ENCODE results near the gene KLHL17. TPM values are rescaled to one million over a fixed set of nuclear protein-coding genes. Genes with fewer than 3 reads are reported as not detected.

The KLHL17 gene
- total RNA-seq: 19.6 and 20.5 TPM in 2 replicates

DNA sequence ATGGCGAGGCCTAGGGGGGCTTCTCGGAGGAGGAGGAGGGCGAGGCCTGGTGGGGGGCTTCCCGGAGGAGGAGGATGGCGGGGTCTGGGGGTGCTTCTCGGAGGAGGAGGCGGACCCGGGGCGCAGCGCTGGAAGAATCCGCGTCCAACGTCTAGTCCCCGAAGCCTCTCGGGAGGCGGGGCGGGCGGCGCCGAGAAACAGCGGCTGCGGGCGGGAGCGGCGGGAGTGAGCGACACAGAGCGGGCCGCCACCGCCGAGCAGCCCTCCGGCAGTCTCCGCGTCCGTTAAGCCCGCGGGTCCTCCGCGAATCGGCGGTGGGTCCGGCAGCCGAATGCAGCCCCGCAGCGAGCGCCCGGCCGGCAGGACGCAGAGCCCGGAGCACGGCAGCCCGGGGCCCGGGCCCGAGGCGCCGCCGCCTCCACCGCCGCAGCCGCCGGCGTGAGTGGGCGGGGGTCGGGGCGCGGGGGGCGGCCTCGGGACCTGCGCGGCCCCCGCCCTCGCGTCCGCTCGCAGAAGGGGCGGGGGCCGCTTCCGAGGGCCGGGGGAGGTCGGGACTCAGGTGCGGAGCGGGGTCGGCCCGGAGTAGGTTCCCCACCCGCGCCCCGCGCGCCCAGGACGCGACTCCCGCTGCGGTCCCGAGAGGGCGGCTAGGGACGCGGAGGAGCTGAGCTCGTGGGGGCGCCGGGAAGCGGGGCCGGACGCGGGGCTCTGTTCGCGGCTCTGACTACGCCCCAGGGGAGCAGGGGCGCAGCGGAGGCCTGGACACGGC lies at the start of gene KLHL17:
TSS of gene KLHL17 (plus strand) at position 222 of the 769 bp plus-strand sequence. CDS start at position 332, 110 bp downstream.

DNA sequence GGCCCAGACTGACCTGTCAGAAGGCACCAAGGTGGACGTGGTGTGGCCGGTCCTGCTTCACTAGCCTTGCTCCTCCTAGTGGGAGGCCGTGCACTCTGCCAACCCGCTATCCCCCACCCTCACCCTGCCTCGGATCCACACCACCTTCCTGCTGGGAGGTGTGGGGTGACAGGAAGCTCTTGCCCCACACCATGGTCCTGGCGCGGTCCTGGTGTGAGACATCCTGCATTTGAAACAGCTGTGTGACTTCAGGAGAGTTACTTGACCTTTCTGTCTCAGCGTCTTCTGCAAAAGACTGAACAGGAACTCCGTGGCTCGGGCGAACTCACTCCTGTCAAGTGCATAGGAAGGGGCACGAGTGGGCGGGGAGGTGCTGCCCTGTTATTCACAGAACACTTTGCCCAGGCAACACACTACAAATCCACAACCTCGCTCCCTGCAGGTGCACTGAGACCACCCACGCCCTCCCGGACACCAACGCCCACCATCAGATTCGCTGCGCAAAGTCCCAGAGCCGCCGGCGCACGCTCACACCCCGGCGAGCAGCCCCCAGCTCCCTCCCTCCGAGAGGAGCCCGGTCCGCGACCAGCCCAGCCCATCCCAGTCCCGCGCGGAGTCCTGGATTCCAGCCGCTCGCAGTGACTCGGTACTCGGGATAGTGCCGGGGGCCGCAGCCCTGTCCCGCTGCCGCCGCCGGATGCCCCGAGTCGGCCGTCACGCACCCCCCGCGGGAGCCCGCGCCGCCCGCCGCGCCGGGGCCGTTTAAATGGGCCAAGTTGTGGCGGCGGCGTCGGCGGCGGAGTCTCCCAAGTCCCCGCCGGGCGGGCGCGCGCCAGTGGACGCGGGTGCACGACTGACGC lies 37.0 kb upstream of the KLHL17 start, which contains the start of gene SAMD11:
TSS of gene SAMD11 (plus strand) at position 793 of the 860 bp plus-strand sequence. CDS start 509 bp downstream, outside the sequence.

DNA sequence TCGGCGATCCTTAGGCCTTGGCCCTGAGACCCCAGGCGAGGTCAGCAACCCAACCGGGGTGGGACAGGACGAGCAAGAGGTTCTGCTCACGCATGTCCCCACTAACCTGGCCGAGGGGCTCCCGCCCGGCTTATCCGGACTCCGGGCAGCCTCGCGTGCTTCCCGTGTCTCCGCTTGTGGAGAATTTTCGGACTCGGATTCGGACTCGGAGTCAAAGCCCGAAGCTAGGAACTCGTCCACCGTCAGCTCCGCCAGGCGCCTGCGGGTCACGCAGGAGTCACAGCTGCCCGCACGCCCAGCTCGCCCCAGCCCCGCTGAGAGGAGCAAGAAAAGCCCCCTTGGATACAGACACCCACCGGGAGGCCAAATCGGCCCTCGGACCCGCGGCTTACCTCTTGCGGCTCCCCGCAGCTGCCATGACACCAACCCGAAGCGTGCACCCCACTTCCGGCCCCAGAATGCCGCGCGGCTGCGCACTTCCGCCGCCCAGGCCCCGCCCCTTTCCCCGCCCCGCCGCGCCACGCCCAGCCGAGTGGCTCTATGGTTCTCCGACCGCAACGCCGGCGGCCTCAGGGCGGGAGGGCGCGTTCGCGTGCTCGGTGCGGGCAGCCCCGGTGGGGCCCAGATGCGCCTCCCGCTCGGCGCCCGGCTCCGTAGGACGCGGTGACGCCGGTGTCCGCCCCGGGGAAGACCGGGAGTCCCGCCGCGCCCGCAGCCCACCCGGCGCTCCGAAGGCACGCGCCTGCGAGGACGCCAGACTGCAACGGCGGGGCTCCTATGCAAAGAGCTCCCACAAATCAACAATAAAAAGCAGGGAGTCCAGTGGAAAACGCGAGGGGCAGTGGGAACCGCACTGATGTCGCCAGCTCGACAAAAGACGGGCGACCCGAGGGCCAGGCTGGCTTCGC lies 1.3 kb upstream of the KLHL17 start, which contains the start of gene NOC2L:
TSS of gene NOC2L (minus strand) at position 434 of the 908 bp plus-strand sequence. CDS start at position 418, 16 bp downstream.

DNA sequence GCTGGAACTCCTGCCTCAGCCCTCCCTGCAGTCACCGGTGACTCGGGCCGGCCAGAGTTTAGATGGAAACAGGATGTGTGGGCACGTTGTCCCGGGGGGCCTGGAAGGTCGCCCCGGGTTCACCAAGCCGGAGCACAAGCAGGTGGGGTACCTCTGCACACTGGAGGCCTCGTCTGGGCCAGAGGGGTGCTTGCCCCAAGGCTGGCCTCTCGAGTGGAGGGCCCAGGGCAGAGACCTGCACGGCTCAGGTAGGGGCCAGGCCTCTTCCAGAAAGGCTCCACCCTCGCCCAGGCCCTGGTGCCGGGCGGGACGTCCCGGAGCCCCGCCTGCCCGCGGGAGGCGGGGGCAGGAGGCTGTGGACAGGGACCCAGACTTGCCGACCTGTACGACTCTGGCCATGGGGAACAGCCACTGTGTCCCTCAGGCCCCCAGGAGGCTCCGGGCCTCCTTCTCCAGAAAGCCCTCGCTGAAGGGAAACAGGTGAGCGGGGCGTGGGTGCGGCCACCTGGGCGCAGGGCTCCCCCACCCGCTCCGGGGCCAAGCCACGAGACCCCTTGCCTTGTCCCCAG lies 5.8 kb downstream of the KLHL17 start, which contains the start of gene PLEKHN1:
TSS of gene PLEKHN1 (plus strand) at position 348 of the 569 bp plus-strand sequence. CDS start at position 398, 50 bp downstream.

DNA sequence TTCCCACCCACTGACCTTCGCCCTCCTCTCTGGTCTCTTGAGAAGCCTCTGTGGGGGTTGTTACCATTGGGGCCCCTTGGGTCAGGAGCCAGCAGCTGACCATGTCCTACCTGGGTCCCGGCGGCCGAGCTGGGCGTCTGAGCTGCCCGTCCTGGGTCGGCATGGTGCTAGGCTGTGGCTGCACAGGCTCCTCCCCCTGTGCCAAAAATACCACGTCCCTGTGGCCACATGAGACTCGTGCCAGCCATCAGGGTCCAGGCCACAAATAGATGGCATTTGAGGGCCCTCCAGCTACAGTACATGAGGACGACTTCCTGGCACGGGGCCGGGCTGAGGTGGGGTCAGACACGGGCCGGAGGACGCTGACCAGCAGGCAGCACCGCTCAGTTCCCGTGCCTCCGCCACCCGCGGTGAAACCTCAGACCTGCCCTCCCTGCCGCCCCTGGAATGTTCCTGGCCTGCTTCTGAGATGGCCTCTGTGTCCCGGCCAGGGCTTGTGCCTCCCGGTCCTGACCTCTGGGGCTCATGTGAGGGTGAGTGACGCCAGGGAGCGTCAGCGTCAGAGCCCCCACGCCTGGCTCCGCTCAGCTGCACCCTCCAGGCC lies 21.7 kb downstream of the KLHL17 start, which contains the start of gene PERM1:
TSS of gene PERM1 (minus strand) at position 139 of the 604 bp plus-strand sequence. CDS start 1,064 bp downstream, outside the sequence.

DNA sequence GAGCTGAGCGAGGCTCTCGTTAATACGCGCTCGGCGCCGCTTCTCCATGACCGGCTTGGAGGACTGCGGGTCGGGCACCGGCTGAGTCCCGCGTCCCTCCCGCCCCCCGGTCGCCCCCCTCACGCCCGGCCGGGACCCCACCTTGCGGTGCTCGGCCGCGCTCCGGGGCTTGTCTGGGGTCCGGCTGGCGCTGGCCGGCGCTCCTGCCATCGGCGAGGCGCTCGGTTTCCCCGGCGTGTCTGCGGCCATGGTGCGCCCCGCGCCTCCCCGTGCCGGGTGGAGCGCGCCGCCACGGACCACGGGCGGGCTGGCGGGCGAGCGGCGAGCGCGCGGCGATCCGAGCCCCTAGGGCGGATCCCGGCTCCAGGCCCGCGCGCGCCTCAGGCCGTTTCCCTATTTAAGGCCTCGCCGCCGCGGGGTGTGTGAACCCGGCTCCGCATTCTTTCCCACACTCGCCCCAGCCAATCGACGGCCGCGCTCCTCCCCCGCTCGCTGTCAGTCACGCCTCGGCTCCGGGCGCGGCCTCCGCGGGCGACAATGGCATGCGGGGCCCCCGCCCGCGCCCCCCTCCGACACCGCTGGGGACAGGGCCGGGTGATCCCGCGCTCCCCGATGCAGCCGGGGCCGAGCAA lies 39.5 kb downstream of the KLHL17 start, which contains the start of gene HES4:
TSS of gene HES4 (minus strand) at position 373 of the 632 bp plus-strand sequence. CDS start at position 249, 124 bp downstream.

DNA sequence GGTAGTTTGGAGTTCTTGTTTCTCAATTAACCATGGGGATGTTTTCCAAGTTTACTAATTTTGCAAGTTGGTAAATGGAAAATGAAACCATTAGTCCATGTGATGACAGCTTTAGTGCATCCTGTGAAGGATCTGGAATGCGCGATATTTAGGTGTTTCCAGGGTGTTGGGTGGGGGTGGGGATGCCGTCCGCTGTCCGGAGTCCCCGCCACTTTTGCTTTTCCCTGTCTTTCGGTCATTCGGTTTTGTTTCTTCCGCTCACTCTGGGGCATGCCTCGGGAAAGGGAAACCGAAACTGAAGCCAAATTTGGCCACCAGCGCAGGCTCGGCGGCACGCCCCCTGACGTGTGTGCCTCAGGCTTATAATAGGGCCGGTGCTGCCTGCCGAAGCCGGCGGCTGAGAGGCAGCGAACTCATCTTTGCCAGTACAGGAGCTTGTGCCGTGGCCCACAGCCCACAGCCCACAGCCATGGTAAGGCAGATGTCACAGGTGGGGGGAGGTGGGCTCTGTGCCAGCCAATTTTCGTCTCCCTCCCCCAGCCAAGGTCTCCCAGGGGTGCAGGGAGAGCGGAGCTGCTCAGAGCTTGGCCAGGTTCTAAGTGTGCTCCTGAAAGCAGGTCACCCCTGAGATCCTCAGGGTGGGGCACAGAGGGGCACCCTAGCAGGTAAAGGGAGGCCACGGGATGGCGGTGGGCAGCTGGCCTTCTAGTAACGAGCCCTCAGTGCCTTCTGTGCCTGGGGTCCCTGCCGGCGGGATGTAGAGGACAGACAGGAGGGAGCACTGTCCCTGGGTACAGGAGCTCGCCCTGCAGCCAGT lies 52.9 kb downstream of the KLHL17 start, which contains the start of gene ISG15:
TSS of gene ISG15 (plus strand) at position 393 of the 817 bp plus-strand sequence. CDS start at position 470, 77 bp downstream.

Other genes starting within 250 kb of the KLHL17 start
- gene SAMD11, start 36.7 kb upstream of the KLHL17 start, total RNA-seq: 0.98 and 1.3 TPM in 2 replicates
- gene NOC2L, start 1.3 kb upstream of the KLHL17 start, total RNA-seq: 115 and 127 TPM in 2 replicates
- gene PLEKHN1, start 5.9 kb downstream of the KLHL17 start, total RNA-seq: 13.5 and 16.1 TPM in 2 replicates
- 0.35 TPM in 1 of 2 replicates, not detected in the other for gene PERM1, start 21.5 kb downstream of the KLHL17 start, total RNA-seq
- 56.3 and 58.9 TPM in 2 replicates for gene HES4, start 39.5 kb downstream of the KLHL17 start, total RNA-seq
- 23.9 and 28.7 TPM in 2 replicates for gene ISG15, start 52.9 kb downstream of the KLHL17 start, total RNA-seq
- gene AGRN, start 59.5 kb downstream of the KLHL17 start, total RNA-seq: 269 and 285 TPM in 2 replicates
- gene RNF223, start 113.7 kb downstream of the KLHL17 start, total RNA-seq: 1.3 and 2.2 TPM in 2 replicates
- 12.7 and 22.9 TPM in 2 replicates for gene C1orf159, start 155.5 kb downstream of the KLHL17 start, total RNA-seq
- gene TTLL10, start 213.3 kb downstream of the KLHL17 start, total RNA-seq: not detected in 2 replicates
- gene TNFRSF18, start 246.0 kb downstream of the KLHL17 start, total RNA-seq: 0.63 and 0.98 TPM in 2 replicates

All from airway epithelial cell (primary cell).